ENCODE results near the gene TMEM217. TPM values are rescaled to one million over a fixed set of nuclear protein-coding genes. Genes with fewer than 3 reads are reported as not detected.

TMEM217 gene
- total RNA-seq, 1 experiment from 2014 or later: 2.4 TPM

DNA sequence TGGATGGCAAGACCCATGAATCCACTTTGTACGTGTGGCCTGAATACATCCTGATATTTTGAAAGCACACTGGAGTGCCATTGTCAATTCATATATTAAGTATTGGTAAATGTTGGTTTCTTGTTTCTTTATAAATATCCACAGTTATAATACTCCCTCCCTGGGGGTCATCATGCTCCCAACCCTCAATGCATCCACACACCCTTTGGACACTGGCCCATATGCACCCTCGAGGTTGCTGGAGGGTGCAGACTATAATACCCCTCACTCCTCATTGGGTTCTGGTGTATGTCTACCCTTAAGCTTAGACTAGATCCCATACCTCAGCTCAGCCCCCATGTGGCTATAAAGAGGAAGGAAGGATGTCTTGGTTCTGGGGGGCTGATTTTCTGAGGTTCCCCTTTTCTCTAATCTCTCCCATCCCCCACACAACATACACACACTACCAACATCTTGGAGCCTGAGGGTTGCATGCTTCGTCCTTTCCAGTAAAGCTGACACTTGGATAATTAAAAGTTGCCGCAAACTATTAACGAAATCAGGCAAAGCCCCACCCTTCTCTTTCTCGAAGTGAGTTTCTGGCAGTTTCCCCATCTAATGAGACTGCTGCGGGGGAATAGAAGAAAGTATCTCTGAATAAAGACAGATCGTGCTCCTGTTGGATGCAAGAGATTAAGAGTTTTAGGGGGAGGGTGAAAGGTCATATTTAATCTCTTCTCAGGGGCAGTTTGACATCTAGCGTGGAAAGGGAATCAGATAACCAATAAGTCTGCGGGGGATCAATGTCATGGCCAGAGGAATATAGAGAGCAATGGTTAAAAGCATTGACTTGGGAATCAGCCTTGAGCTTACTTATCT is 80.6 kb downstream of the TMEM217 start:
- DNase-seq (no peak), ATAC-seq (no peak)
- Histone ChIP-seq H3K36me3 (ENCODE audit: low read depth, low read length) (peaks cover 32% of the 10 kb centered on the region), H3F3A (ENCODE audit: low read length, unreplicated experiment) (no peaks in the 10 kb centered on the region), H2AFZ (ENCODE audit: low read length) (no peak overlapping the region), H3K4me2 (ENCODE audit: low read length) (no peak overlapping the region), H4K20me1 (ENCODE audit: low read length) (peaks cover 29% of the 10 kb centered on the region), H3K27ac (ENCODE audit: low read length) (no peak overlapping the region), H3K9ac (ENCODE audit: low read length) (no peak overlapping the region), H3K9me3 (ENCODE audit: low read length) (no peaks in the 10 kb centered on the region), H3K4me3 (ENCODE audit: low read length) (no peak overlapping the region), H3K27me3 (ENCODE audit: low read length) (no peaks in the 10 kb centered on the region), H3K9me2 (replicated peaks; ENCODE audit: low read length) (no peaks in the 10 kb centered on the region), H3K4me1 (ENCODE audit: insufficient read depth, low read length) (peaks cover 3% of the 10 kb centered on the region), H3K79me2 (ENCODE audit: low read length) (peaks cover 17% of the 10 kb centered on the region)
- intact Hi-C loops (cut with micrococcal nuclease): no loop called here
- ChIA-PET CTCF (interaction anchor here (1.5 kb wide), 1 partner anchor 148 kb away, joined by 3 read pairs; no protein-coding TSS in a partner anchor), POLR2A (ENCODE audit: unreplicated experiment) (interaction anchor here (0.5 to 0.6 kb wide), 2 partner anchors 73 to 148 kb away, joined by 3 read pairs; no protein-coding TSS in a partner anchor)
- TF ChIP-seq, protein P1, sequence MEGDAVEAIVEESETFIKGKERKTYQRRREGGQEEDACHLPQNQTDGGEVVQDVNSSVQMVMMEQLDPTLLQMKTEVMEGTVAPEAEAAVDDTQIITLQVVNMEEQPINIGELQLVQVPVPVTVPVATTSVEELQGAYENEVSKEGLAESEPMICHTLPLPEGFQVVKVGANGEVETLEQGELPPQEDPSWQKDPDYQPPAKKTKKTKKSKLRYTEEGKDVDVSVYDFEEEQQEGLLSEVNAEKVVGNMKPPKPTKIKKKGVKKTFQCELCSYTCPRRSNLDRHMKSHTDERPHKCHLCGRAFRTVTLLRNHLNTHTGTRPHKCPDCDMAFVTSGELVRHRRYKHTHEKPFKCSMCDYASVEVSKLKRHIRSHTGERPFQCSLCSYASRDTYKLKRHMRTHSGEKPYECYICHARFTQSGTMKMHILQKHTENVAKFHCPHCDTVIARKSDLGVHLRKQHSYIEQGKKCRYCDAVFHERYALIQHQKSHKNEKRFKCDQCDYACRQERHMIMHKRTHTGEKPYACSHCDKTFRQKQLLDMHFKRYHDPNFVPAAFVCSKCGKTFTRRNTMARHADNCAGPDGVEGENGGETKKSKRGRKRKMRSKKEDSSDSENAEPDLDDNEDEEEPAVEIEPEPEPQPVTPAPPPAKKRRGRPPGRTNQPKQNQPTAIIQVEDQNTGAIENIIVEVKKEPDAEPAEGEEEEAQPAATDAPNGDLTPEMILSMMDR (conservative IDR thresholded peaks at IDR 0.05; ENCODE audit: low read depth, low read length): no peak; the same call in 1 of the 2 replicates
- TF ChIP-seq EZH2 (IDR thresholded peaks at IDR 0.05; ENCODE audit: low read length, unreplicated experiment) (no peak), EZH2phosphoT487 (IDR thresholded peaks at IDR 0.05; ENCODE audit: borderline replicate concordance, low read length) (no peak)
- BruUV-seq (replicated peaks): no TSS peak

DNA sequence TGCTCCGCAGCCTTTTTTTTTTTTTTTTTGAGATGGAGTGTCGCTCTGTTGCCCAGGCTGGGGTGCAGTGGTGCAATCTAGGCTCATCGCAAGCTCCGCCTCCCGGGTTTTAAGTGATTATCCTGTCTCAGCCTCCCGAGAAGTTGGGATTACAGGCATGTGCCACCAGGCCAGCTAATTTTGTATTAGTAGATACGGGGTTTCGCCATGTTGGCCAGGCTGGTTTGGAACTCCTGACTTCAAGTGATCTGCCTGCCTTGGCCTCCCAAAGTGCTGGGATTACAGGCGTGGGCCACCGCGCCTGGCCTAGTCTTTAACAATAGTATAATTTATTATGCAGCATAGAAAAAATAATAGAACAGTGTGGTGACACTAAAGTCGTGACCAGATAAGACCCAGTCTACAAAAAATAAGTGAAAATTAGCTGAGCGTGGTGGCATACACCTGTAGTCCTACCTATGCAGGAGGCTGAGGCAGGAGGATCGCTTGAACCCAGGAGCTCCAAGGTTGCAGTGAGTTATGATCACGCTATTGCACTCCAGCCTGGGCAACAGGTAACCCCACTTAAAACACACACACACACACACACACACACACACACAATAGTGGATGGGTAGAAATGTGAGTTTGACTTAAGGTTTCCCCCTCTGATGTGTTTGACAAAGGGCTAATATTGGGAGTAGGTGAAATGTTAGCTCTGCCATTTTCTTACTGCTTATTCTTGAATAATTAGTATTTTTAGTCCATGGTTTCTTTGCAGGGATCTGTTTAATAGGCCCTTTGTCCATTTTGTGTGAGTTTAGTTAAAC is 81.5 kb downstream of the TMEM217 start:
- BruUV-seq (replicated peaks): no TSS peak

More for the DNA sequence above, 81.5 kb downstream of the TMEM217 start:
- no peaks in the 10 kb centered on the region for H3K9me3 ChIP-seq (ENCODE audit: low read length)
- H3K27ac ChIP-seq (ENCODE audit: low read length): no peak overlapping the region
- no peak overlapping the region for H2AFZ ChIP-seq (ENCODE audit: low read length)
- no peaks in the 10 kb centered on the region for H3K9me2 ChIP-seq (replicated peaks; ENCODE audit: low read length)
- no peak for TF ChIP-seq EZH2phosphoT487 (IDR thresholded peaks at IDR 0.05; ENCODE audit: borderline replicate concordance, low read length)
- TF ChIP-seq, protein P1 (conservative IDR thresholded peaks at IDR 0.05; ENCODE audit: low read depth, low read length): no peak
- H3K27me3 ChIP-seq (ENCODE audit: low read length): no peaks in the 10 kb centered on the region
- H3K9ac ChIP-seq (ENCODE audit: low read length): no peak overlapping the region
- intact Hi-C loops (cut with micrococcal nuclease): no loop called here
- no peak overlapping the region for H3K4me3 ChIP-seq (ENCODE audit: low read length)
- peaks cover 33% of the 10 kb centered on the region for H4K20me1 ChIP-seq (ENCODE audit: low read length)
- peaks cover 21% of the 10 kb centered on the region for H3K79me2 ChIP-seq (ENCODE audit: low read length)
- ChIA-PET CTCF (interaction anchor here (1.5 kb wide), 1 partner anchor 147 kb away, joined by 3 read pairs; no protein-coding TSS in a partner anchor), POLR2A (ENCODE audit: unreplicated experiment) (no interaction called here)
- DNase-seq (no peak), ATAC-seq (no peak)
- H3K36me3 ChIP-seq (ENCODE audit: low read depth, low read length): peaks cover 34% of the 10 kb centered on the region
- no peaks in the 10 kb centered on the region for H3F3A ChIP-seq (ENCODE audit: low read length, unreplicated experiment)
- no peak overlapping the region for H3K4me2 ChIP-seq (ENCODE audit: low read length)
- peaks cover 4% of the 10 kb centered on the region for H3K4me1 ChIP-seq (ENCODE audit: insufficient read depth, low read length)
